CD4-positive, alpha-beta T cell treated with Interferon gamma for 1 hour (primary cell): ENCODE data around the gene PPP1R36.
"Not testable (repeated sequence)": the region's sequence is repeated elsewhere in the genome, so short reads cannot be mapped to it uniquely, and the experiment has no call there.

Experiments
- DNase-seq: peaks from one replicate; pipeline ENCODE4 v3.0.0-alpha.2; 2020

Gene PPP1R36

GRCh38 chr14:64520699-64521098 lies 29.1 kb upstream of the PPP1R36 start:
- no peak for DNase-seq

GRCh38 chr14:64522591-64523355 lies 27.0 kb upstream of the PPP1R36 start:
- no peak for DNase-seq

GRCh38 chr14:64525354-64525753 lies 24.4 kb upstream of the PPP1R36 start:
- no peak for DNase-seq

- DNase-seq = no peak
Observed at GRCh38 chr14:64531567-64531966, 18.2 kb upstream of the PPP1R36 start.

GRCh38 chr14:64536488-64537245 lies 13.1 kb upstream of the PPP1R36 start:
- DNase-seq = no peak

- DNase-seq = peak; percentile 97
Observed at GRCh38 chr14:64540208-64541202, 9.3 kb upstream of the PPP1R36 start, which contains the start of gene HSPA2. HSPA2 (plus strand) TSS chr14:64540741; CDS start chr14:64540850, 109 bp downstream.

GRCh38 chr14:64541261-64541971 lies 8.3 kb upstream of the PPP1R36 start:
- no peak for DNase-seq

- DNase-seq = no peak
Observed at GRCh38 chr14:64541972-64542835, 7.6 kb upstream of the PPP1R36 start.

- DNase-seq = no peak
Observed at GRCh38 chr14:64542836-64543201, 6.9 kb upstream of the PPP1R36 start.

- DNase-seq = no peak
Observed at GRCh38 chr14:64544607-64545312, 5.0 kb upstream of the PPP1R36 start.

GRCh38 chr14:64549016-64549415 lies 745 bp upstream of the PPP1R36 start:
- DNase-seq = no peak

- no peak for DNase-seq
Observed at GRCh38 chr14:64550621-64551333, 1.0 kb downstream of the PPP1R36 start.

- no peak for DNase-seq
Observed at GRCh38 chr14:64554556-64554955, 4.8 kb downstream of the PPP1R36 start.

- no peak for DNase-seq
Observed at GRCh38 chr14:64556526-64556925, 6.8 kb downstream of the PPP1R36 start.

- DNase-seq = not testable (repeated sequence)
Observed at GRCh38 chr14:64558216-64558615, 8.5 kb downstream of the PPP1R36 start.

- DNase-seq = no peak
Observed at GRCh38 chr14:64561631-64562030, 11.9 kb downstream of the PPP1R36 start.

GRCh38 chr14:64562436-64562835 lies 12.7 kb downstream of the PPP1R36 start:
- DNase-seq = no peak

- DNase-seq = no peak
Observed at GRCh38 chr14:64563696-64564095, 13.9 kb downstream of the PPP1R36 start.

- no peak for DNase-seq
Observed at GRCh38 chr14:64566651-64567122, 16.9 kb downstream of the PPP1R36 start.

- no peak for DNase-seq
Observed at GRCh38 chr14:64569138-64569631, 19.4 kb downstream of the PPP1R36 start.
